ENCODE results near the gene TCERG1.

TCERG1 gene

DNA sequence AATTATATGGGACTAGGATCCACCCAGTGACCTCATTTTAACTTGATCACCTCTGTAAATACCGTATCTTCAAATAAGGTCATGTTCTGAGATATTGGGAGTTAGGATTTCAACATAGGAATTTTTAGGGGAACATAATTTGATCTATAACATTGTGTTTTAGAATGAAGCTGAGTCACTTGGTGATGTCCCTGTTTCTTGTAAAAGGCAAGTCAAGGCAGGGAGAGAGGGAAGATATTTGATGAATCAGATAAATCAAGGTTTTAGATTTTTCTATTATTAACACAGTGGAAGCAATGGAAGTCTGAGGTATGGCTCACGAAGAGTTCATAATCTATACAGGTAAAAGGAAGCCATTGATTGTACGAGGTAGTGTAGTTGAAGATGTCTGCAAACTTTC, 80.7 kb downstream of the TCERG1 start:
- TF ChIP-seq CTCF (IDR thresholded peaks at IDR 0.05), result no peak
- no peak for DNase-seq (ENCODE audit: low spot score)
- Histone ChIP-seq H3K27ac (no peak overlapping the region), H3K4me3 (no peak overlapping the region)

- H3K4me3 ChIP-seq, result no peak overlapping the region
- no peak for TF ChIP-seq CTCF (IDR thresholded peaks at IDR 0.05)
- no peak overlapping the region for H3K27ac ChIP-seq
- DNase-seq (ENCODE audit: low spot score), result no peak
Measured at GRCh38 chr5:146528236-146528635, 81.1 kb downstream of the TCERG1 start.

GRCh38 chr5:146529984-146530383, 82.9 kb downstream of the TCERG1 start:
- DNase-seq (ENCODE audit: low spot score), result no peak
- Histone ChIP-seq H3K4me3 (no peak overlapping the region), H3K27ac (no peak overlapping the region)
- TF ChIP-seq CTCF (IDR thresholded peaks at IDR 0.05), result no peak

GRCh38 chr5:146533260-146533857, 86.2 kb downstream of the TCERG1 start:
- Histone ChIP-seq H3K4me3 (no peak overlapping the region), H3K27ac (no peak overlapping the region)
- peak; percentile 61 for TF ChIP-seq CTCF (IDR thresholded peaks at IDR 0.05)
- DNase-seq (ENCODE audit: low spot score), result no peak

GRCh38 chr5:146533882-146534281, 86.7 kb downstream of the TCERG1 start:
- Histone ChIP-seq H3K27ac (no peak overlapping the region), H3K4me3 (no peak overlapping the region)
- no peak for DNase-seq (ENCODE audit: low spot score)
- TF ChIP-seq CTCF (IDR thresholded peaks at IDR 0.05), result no peak

- Histone ChIP-seq H3K27ac (no peak overlapping the region), H3K4me3 (no peak overlapping the region)
- no peak for TF ChIP-seq CTCF (IDR thresholded peaks at IDR 0.05)
- no peak for DNase-seq (ENCODE audit: low spot score)
Measured at GRCh38 chr5:146538432-146538831, 91.3 kb downstream of the TCERG1 start.

GRCh38 chr5:146539973-146540372, 92.8 kb downstream of the TCERG1 start:
- no peak for TF ChIP-seq CTCF (IDR thresholded peaks at IDR 0.05)
- Histone ChIP-seq H3K27ac (no peak overlapping the region), H3K4me3 (no peak overlapping the region)
- no peak for DNase-seq (ENCODE audit: low spot score)

Measured in coronary artery (tissue), 2 donors.